HepG2 (cell line): ENCODE results near the gene FAM221B. TPM values are rescaled to one million over a fixed set of nuclear protein-coding genes. Genes with fewer than 3 reads are reported as not detected.

Source experiments
- AHR ChIP-seq: IDR thresholded peaks from 2 replicates; pipeline ENCODE4 v1.6.1; 2018; ENCODE audit warnings: missing genetic modification reagents, missing compliant biosample characterization
- ARNTL ChIP-seq: sonication (generic); formaldehyde crosslinking; IDR thresholded peaks from 2 replicates; pipeline ENCODE4 v1.4.0; 2020; ENCODE audit warnings: mild to moderate bottlenecking, missing genetic modification reagents
- ATF1 ChIP-seq: IDR thresholded peaks from 2 replicates; pipeline ENCODE4 v1.6.1; 2016; ENCODE audit warnings: mild to moderate bottlenecking, control low read depth
- CCAR2 ChIP-seq: fragments of 200-400 bp; formaldehyde crosslinking; optimal IDR thresholded peaks from 2 replicates; pipeline ENCODE3; 2018; ENCODE audit warnings: low read depth, mild to moderate bottlenecking, low read length, moderate library complexity
- CHD2 ChIP-seq: IDR thresholded peaks from 2 replicates; pipeline ENCODE4 v1.6.1; 2011; ENCODE audit warnings: low read depth, low read length, improper control_type of control experiment
- ERF ChIP-seq: IDR thresholded peaks from 2 replicates; pipeline ENCODE4 v1.6.1; 2018; ENCODE audit warnings: missing biosample characterization, missing genetic modification reagents
- FOXK1 ChIP-seq: sonication (generic); formaldehyde crosslinking; IDR thresholded peaks from 2 replicates; pipeline ENCODE4 v1.4.0; 2020; ENCODE audit warnings: low read depth, missing genetic modification reagents, borderline replicate concordance
- FOXP4 ChIP-seq: sonication (generic); formaldehyde crosslinking; IDR thresholded peaks from 2 replicates; pipeline ENCODE4 v1.4.0; 2020; ENCODE audit warnings: missing genetic modification reagents
- GATAD2A ChIP-seq: IDR thresholded peaks from 2 replicates; pipeline ENCODE4 v1.6.1; 2016
- HMGXB4 ChIP-seq, 2 experiments: sonication (generic) in 1 of 2; formaldehyde crosslinking in 1 of 2; IDR thresholded peaks; 2 replicates each; pipeline versions ENCODE4 v1.4.0 to v1.6.1; 2018 to 2020; ENCODE audit warnings: missing genetic modification reagents in 2 of 2, borderline replicate concordance in 1 of 2, low read depth in 1 of 2, mild to moderate bottlenecking in 1 of 2, missing biosample characterization in 1 of 2
- PLSCR1 ChIP-seq: sonication (generic); formaldehyde crosslinking; IDR thresholded peaks from 2 replicates; pipeline ENCODE4 v1.5.0; 2020; ENCODE audit warnings: missing genetic modification reagents, mild to moderate bottlenecking, borderline replicate concordance
- POLR2AphosphoS5 ChIP-seq: IDR thresholded peaks from 2 replicates; pipeline ENCODE4 v1.6.1; 2012; ENCODE audit warnings: low read depth, low read length
- SMC3 ChIP-seq: IDR thresholded peaks from 2 replicates; pipeline ENCODE4 v1.6.1; 2011; ENCODE audit warnings: low read length, improper control_type of control experiment
- SPEN ChIP-seq: sonication (generic); formaldehyde crosslinking; IDR thresholded peaks from 2 replicates; pipeline ENCODE4 v1.5.1; 2020; ENCODE audit warnings: low read depth, mild to moderate bottlenecking, missing genetic modification reagents
- TEF ChIP-seq: sonication (generic); formaldehyde crosslinking; IDR thresholded peaks from 2 replicates; pipeline ENCODE4 v1.5.0; 2020; ENCODE audit warnings: missing genetic modification reagents
- TGIF2 ChIP-seq: IDR thresholded peaks from 2 replicates; pipeline ENCODE4 v1.6.1; 2016; ENCODE audit warnings: control low read depth, missing compliant biosample characterization
- ZBTB7B ChIP-seq: sonication (generic); formaldehyde crosslinking; IDR thresholded peaks from 2 replicates; pipeline ENCODE4 v1.4.0; 2020; ENCODE audit warnings: missing genetic modification reagents
- ZMAT3 ChIP-seq: sonication (generic); formaldehyde crosslinking; conservative IDR thresholded peaks from 2 replicates; pipeline ENCODE4 v1.7.0; 2021; ENCODE audit warnings: missing genetic modification reagents
- ZMAT5 ChIP-seq: sonication (generic); formaldehyde crosslinking; IDR thresholded peaks from 2 replicates; pipeline ENCODE4 v1.5.0; 2020; ENCODE audit warnings: mild to moderate bottlenecking, low read depth, missing genetic modification reagents, borderline replicate concordance
- ZNF276 ChIP-seq: sonication (generic); formaldehyde crosslinking; IDR thresholded peaks from 2 replicates; pipeline ENCODE4 v1.4.0; 2020; ENCODE audit warnings: mild to moderate bottlenecking, low read depth, missing genetic modification reagents
- ZNF629 ChIP-seq: sonication (generic); formaldehyde crosslinking; conservative IDR thresholded peaks from 2 replicates; pipeline ENCODE4 v1.5.0; 2020; ENCODE audit warnings: missing genetic modification reagents
- polyA plus RNA-seq, 8 experiments: library from polyadenylated mRNA; depleted of rRNA in 3 of 8; stranded (reverse) in 7 of 8; unstranded in 1 of 8; fragments of >200 nt; fragmentation: Illumina TruSeq in 4 of 8; extraction: Trizol in 4 of 8; gene quantifications; 2 replicates each; pipeline versions ENCODE4 v1.2.1 to v1.2.3, GENCODE V29; 2011 to 2016; ENCODE audit warnings: low read depth in 4 of 8, missing spikeins in 1 of 8, mixed read lengths in 1 of 8; ENCODE audit not compliant: insufficient read depth in 1 of 8
- total RNA-seq, 5 experiments: library from RNA; depleted of rRNA; stranded (reverse); fragments of >200 nt; fragmentation: Illumina TruSeq; extraction: Trizol; gene quantifications; 2 replicates each; pipeline ENCODE4 v1.2.3, GENCODE V29; 2016; ENCODE audit warnings: low read depth in 1 of 5

Gene FAM221B
- total and polyA plus RNA-seq, 2 of the 13 experiments (the other 11 are each of a cell fraction or from before 2014, with no cell fraction given): not detected

- TF ChIP-seq SPEN (CRISPR knock-in tag) (no peak), ZMAT5 (CRISPR knock-in tag) (no peak), SMC3 (peak; percentile 85), ARNTL (no peak), ZNF629 (CRISPR knock-in tag) (no peak), ZMAT3 (CRISPR knock-in tag) (no peak), CCAR2 (no peak), FOXK1 (CRISPR knock-in tag) (no peak), POLR2AphosphoS5 (no peak), ATF1 (no peak), TGIF2 (CRISPR knock-in tag) (no peak), HMGXB4 (CRISPR knock-in tag; IDR thresholded peaks at IDR 0.05; ENCODE audit: borderline replicate concordance in 1 of 2, low read depth in 1 of 2) (0 out of 4 replicates have a peak, but pooled peaks of 1 of the 2 experiments have one; percentile 18), ZBTB7B (CRISPR knock-in tag) (no peak), PLSCR1 (CRISPR knock-in tag) (no peak), FOXP4 (CRISPR knock-in tag) (0 out of 2 replicates have a peak, but pooled peaks have one; percentile 17), ZNF276 (CRISPR knock-in tag) (no peak), AHR (CRISPR knock-in tag) (no peak), TEF (no peak), CHD2 (no peak), GATAD2A (CRISPR knock-in tag) (0 out of 2 replicates have a peak, but pooled peaks have one; percentile 17), ERF (CRISPR knock-in tag) (0 out of 2 replicates have a peak, but pooled peaks have one; percentile 24)
These were observed 37.9 kb downstream of the FAM221B start (continued) for GRCh38 chr9:35790385-35791296.
